ENCODE measurements around the gene VPS41.
"Not testable (repeated sequence)": the region's sequence is repeated elsewhere in the genome, so short reads cannot be mapped to it uniquely, and the experiment has no call there.

Gene VPS41

DNA sequence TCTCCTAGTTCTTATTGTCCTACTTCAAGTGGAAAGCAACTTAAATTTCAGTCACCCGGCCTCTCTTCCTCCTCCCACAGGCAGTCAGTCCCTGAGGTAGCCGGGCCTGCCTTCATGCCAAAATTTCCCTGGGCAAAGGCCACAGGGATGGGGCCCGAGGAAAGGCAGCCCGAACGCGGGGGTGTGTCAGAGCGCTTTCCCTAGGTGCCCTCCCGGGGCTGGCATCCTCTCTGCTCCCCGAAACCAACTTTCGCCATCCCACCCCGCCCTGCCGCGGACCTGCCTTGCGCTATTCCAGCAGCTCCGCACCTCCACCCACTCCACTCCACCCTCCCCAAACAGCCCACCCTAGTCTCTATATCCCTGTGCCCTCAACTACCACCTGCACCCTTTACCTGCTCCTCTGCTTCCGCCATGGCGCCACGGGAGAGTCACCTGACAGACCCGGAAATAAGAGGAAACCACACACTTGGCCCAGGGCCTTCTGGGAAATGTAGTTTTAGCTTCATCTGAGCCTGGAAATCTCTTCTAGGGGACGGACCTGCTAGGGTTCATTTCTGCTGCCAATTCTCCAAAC lies at the start of gene VPS41:
Gene VPS41 (minus strand): TSS at position 433 of the 577 bp plus-strand sequence. CDS start 17 bp downstream, at position 416.
- peak; percentile 90 for DNase-seq (ENCODE audit: low spot score)

- no peak for DNase-seq (ENCODE audit: low spot score)
Measured at GRCh38 chr7:38955892-38956291, 46.9 kb upstream of the VPS41 start.

- DNase-seq (ENCODE audit: low spot score), result no peak
Measured at GRCh38 chr7:38953971-38954370, 45.0 kb upstream of the VPS41 start.

DNA sequence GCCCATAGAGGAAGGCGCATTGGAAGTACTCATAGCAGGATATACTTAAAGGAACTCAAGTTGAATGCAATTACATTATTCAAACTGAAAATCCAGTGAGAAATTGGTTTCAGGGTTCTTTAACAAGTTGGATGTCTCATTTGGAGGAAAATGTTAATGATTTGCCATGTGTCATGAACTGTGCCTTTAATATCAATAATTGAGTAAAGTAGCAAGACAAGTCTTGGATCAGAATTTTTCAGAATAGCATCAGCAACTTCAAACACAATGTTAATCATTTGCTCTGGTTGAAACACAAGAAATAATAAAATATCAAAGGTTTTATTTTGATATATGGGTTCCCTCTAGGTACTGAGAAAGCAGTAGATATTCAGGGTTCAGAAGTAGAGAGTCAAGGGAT lies 44.2 kb upstream of the VPS41 start:
- no peak for DNase-seq (ENCODE audit: low spot score)

DNA sequence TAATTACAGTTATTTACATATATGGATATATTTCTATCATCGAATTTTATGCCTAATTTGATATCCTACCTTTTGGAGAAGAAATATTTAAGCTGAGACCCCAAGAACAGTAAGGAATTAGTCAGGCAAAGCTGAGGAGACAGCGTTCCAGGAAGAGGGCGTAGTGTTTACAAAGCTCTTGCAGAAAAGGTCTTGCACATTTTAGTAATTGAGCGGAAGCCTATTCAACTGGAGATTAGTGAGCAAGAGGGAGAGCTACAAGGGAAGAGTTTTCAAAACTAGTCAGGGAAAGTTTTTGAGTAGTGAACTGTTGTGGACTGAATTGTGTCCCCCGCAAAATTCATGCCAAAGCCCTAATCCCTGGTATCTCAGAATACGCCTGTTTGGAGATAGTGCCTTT lies 42.2 kb upstream of the VPS41 start:
- no peak for DNase-seq (ENCODE audit: low spot score)

DNA sequence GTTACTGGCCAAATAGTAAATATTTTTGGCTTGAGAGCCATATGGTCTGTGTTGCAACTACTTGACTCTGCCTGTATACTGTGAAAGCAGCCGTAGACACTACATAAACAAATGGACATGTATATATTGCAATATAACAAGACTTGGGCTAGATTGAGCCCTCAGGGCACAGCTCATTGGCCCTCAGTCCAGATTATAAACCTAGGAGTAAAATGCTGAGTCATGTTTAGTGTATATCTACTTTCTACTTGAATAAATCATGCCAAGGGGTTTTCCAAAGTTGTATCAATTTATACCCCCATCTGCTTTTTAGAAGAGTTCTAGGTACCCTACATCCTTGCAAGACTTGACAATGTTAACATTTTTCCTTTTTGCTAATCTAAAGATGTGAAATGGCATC lies 41.3 kb upstream of the VPS41 start:
- DNase-seq (ENCODE audit: low spot score), result no peak

DNA sequence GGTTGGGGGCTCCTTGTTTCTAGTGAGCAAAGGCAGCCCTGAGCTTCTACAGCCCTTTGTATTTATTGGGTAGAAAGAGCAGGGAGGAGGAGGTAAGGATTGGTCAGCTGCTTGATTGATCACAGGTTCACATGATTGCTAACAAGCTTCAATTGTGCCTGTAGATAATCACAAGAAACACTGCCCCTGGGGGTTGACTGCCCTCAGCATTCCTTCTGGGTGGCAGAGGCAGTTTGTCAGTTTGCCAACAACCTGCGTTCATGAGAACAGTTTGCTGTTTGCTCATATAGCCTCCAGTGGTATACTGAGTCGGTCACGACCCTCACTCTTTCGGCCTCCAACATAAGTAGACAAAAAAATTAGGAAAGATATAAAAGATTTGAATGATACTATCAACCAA lies 38.5 kb upstream of the VPS41 start:
- not testable (repeated sequence) for DNase-seq (ENCODE audit: low spot score)

- DNase-seq (ENCODE audit: low spot score), result no peak
Measured at GRCh38 chr7:38942431-38943051, 33.5 kb upstream of the VPS41 start.

- no peak for DNase-seq (ENCODE audit: low spot score)
Measured at GRCh38 chr7:38940774-38941173, 31.8 kb upstream of the VPS41 start.

DNA sequence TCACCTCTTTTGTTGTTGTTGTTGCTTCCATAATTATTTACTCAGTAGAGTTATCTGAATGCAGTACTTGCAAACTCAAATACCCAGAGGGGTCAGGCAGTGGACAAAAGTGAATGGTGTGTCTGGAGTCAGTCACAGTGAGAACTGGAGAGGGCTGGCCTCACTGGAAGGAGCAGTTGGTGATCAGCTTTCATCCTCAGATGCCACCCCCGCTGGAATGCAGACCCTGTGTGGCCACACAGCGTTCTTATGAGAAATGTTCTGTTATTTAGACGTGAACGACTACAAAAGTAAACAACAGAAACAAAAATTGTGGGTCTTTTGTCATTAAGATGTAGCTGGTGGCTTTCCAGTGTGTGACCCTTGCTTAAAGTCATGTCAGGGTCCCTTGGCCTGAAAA lies 29.6 kb upstream of the VPS41 start:
- no peak for DNase-seq (ENCODE audit: low spot score)

DNA sequence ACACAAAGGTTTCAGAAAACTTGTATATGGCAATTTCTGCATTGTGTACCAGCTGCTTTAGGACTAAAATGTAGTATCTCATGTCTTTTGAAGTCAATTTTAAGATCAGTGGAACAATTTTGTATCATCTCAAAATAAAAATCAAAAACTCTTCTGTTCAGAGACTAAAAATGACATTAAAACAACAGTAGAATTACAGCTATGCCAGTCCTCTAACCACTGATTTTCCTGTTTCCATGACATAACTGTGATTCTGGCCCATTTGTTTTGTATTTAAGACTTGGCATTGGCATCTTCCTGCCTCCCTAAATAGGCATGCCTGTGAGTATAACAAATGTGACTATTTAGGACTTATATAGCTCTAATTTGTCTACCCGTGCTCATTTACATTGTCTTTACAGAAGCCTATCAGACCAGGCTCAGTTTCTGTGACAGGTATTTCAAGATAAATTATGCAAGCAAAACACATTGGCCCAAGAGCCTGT lies 29.1 kb upstream of the VPS41 start:
- no peak for DNase-seq (ENCODE audit: low spot score)

- DNase-seq (ENCODE audit: low spot score), result no peak
Measured at GRCh38 chr7:38936641-38937040, 27.6 kb upstream of the VPS41 start.

DNA sequence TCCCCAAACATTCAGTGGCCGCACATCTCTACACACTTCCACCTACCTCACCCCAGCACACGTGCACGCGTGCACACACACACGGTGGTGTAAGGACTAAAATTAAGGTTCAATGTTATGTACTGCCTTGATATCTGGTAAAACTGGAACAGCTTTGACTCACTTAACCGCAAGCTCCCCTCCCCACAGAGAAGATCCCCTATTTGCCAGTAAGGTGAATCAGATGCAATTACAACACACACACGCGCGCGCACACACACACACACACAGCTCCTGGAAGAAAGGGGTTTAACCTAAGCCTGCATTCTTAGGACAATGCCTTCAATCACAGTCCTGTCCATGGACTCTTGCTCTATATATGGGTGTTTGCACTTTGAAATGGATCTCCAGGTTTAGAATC lies 25.5 kb upstream of the VPS41 start:
- DNase-seq (ENCODE audit: low spot score), result no peak

DNA sequence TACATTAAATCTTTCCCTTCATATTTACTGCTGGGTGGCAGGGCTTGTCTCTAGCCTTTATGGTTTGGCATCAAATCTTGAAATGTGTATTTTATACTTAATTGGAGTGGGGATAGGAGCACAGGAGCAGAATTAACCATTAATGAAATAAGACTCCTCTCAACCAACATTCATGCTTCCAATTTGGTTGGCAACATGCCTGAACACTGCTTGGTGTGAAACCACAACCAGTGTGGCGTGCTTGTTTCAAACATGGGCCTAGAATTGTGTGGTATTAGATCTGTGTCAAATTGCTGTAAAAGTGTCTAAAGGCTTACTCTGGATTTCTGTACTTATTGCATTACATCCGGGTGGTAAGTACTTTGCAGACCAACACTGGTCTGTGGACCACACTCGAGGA lies 25.1 kb upstream of the VPS41 start:
- DNase-seq (ENCODE audit: low spot score), result no peak

GRCh38 chr7:38932509-38933168 lies 23.6 kb upstream of the VPS41 start:
- DNase-seq (ENCODE audit: low spot score), result peak; percentile 38

- DNase-seq (ENCODE audit: low spot score), result no peak
Measured at GRCh38 chr7:38929460-38930171, 20.6 kb upstream of the VPS41 start.

DNA sequence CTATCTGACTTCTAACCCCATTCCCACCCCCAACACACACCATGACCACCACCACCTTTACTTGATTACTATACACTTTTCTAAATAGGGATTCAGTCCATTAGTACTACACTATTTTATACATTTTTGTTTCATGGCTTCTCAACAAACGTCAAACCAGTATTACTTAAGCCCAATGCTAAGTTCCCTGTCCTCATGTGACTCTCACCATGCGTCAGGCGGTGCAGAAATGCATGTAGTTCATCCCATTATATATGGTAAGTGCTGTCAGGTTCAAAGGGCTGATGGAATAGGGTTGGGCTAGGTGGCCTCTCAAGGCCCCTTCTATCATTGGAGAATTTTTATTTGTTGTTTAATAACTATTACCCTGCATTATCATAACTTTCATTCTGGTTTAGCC lies 19.5 kb upstream of the VPS41 start:
- no peak for DNase-seq (ENCODE audit: low spot score)

GRCh38 chr7:38927751-38928150 lies 18.8 kb upstream of the VPS41 start:
- no peak for DNase-seq (ENCODE audit: low spot score)

GRCh38 chr7:38920731-38921130 lies 11.7 kb upstream of the VPS41 start:
- DNase-seq (ENCODE audit: low spot score), result no peak

DNA sequence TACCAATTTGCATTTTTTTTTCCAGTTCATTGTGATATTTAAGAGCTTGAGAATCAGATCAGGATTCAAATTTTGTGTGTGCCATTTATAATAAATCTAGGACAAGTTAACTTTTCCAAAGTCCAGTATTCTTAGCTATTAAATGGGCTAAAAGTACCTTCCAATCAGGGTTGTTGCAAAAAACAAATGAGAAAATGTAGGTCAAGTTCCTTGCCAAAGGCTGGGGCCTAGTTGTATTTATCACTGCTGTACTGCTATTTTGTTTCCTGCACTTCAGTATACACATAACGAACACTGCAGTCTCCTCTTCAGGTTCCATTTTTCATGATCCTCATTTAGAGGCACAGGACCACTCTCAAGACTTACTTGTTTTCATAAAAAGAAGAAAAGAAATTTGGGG lies 7.4 kb upstream of the VPS41 start:
- DNase-seq (ENCODE audit: low spot score), result no peak

GRCh38 chr7:38909870-38910269 lies 879 bp upstream of the VPS41 start:
- no peak for DNase-seq (ENCODE audit: low spot score)

GRCh38 chr7:38907766-38908165 lies 1.2 kb downstream of the VPS41 start:
- DNase-seq (ENCODE audit: low spot score), result no peak

- no peak for DNase-seq (ENCODE audit: low spot score)
Measured at GRCh38 chr7:38907066-38907465, 1.9 kb downstream of the VPS41 start.

Measured in germinal center (tissue), 1 donor.